ENCODE measurements around the gene ACADS. TPM values are rescaled to one million over a fixed set of nuclear protein-coding genes. Genes with fewer than 3 reads are reported as not detected.

Gene ACADS
- total RNA-seq, 1 experiment from 2014 or later: 15.9 TPM

DNA sequence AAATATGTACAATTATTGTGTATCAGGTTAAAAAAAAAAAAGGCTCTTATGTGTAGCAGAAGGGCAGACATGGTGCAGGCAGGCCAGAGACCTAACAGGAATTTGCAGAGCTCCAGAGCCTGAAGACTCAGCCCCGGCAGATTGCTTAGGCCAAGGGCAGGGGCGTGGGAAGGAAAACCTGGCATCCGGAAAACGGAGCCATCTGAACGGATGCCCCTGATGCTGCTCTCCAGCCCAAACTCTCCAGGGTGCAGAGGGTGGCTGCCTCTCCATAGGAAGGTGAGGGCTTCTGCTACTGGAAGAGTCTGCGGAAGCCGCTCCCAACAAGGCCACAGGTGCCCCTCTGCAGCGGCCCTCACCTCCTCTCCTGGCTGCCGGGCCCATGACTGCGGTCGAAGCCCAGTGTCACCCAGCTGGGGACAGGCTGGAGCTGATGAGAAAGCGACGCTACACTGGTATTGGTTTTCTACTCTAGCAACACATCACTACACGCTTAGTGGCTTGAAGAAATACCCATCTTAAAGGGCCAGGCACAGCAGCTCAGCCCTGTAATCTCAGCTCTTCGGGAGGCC, 19.4 kb downstream of the ACADS start:
- ChIA-PET CTCF (no interaction called here), POLR2A (no interaction called here)
- H3K4me3 ChIP-seq (ENCODE audit: low read depth in 2 of 2, low read length in 2 of 2): no peak overlapping the region
- H3K4me1 ChIP-seq (ENCODE audit: control insufficient read depth, insufficient read depth, low read length): no peaks in the 10 kb centered on the region
- DNase-seq (ENCODE audit: low read depth, low spot score) (no peak), ATAC-seq (no peak)
- H3K27ac ChIP-seq (ENCODE audit: low read length): no peak overlapping the region
- no peaks in the 10 kb centered on the region for H3K36me3 ChIP-seq (ENCODE audit: control insufficient read depth, insufficient read depth, low read length)
- in situ Hi-C loops (cut with HindIII; ENCODE audit: low pct_unique_long_range_greater_than_20kb, low sequenced_read_pairs): no loop called here
- no peaks in the 10 kb centered on the region for H3K27me3 ChIP-seq (ENCODE audit: control insufficient read depth, insufficient read depth, low read length)
- BruUV-seq (replicated peaks): no TSS peak
- H3K9me3 ChIP-seq (ENCODE audit: control insufficient read depth, insufficient read depth, low read depth, low read length): no peaks in the 10 kb centered on the region
- intact Hi-C loops (cut with micrococcal nuclease; ENCODE audit: unreplicated experiment): no loop called here
- no peak for TF ChIP-seq CTCF (IDR thresholded peaks at IDR 0.05)
- no peak for TF ChIP-seq TCF7L2 (IDR thresholded peaks at IDR 0.05; ENCODE audit: low read depth, low read length)
- no peak for TF ChIP-seq SIN3A (IDR thresholded peaks at IDR 0.05; ENCODE audit: borderline replicate concordance, insufficient read depth, low read depth, low read length)
- TF ChIP-seq, protein P1, sequence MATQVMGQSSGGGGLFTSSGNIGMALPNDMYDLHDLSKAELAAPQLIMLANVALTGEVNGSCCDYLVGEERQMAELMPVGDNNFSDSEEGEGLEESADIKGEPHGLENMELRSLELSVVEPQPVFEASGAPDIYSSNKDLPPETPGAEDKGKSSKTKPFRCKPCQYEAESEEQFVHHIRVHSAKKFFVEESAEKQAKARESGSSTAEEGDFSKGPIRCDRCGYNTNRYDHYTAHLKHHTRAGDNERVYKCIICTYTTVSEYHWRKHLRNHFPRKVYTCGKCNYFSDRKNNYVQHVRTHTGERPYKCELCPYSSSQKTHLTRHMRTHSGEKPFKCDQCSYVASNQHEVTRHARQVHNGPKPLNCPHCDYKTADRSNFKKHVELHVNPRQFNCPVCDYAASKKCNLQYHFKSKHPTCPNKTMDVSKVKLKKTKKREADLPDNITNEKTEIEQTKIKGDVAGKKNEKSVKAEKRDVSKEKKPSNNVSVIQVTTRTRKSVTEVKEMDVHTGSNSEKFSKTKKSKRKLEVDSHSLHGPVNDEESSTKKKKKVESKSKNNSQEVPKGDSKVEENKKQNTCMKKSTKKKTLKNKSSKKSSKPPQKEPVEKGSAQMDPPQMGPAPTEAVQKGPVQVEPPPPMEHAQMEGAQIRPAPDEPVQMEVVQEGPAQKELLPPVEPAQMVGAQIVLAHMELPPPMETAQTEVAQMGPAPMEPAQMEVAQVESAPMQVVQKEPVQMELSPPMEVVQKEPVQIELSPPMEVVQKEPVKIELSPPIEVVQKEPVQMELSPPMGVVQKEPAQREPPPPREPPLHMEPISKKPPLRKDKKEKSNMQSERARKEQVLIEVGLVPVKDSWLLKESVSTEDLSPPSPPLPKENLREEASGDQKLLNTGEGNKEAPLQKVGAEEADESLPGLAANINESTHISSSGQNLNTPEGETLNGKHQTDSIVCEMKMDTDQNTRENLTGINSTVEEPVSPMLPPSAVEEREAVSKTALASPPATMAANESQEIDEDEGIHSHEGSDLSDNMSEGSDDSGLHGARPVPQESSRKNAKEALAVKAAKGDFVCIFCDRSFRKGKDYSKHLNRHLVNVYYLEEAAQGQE (IDR thresholded peaks at IDR 0.05; ENCODE audit: insufficient read depth in 1 of 2, low read depth in 2 of 2, low read length in 1 of 2): no peak
- TF ChIP-seq POLR2AphosphoS5 (IDR thresholded peaks at IDR 0.05; ENCODE audit: low read depth, low read length): no peak

- H3K27me3 ChIP-seq (ENCODE audit: control insufficient read depth, insufficient read depth, low read length): no peaks in the 10 kb centered on the region
- no peak for ATAC-seq
- BruUV-seq (replicated peaks): no TSS peak
- intact Hi-C loops (cut with micrococcal nuclease; ENCODE audit: unreplicated experiment) (no loop called here), in situ Hi-C loops (cut with HindIII; ENCODE audit: low pct_unique_long_range_greater_than_20kb, low sequenced_read_pairs) (no loop called here)
- no peaks in the 10 kb centered on the region for H3K36me3 ChIP-seq (ENCODE audit: control insufficient read depth, insufficient read depth, low read length)
- TF ChIP-seq, protein P1 (IDR thresholded peaks at IDR 0.05; ENCODE audit: insufficient read depth in 1 of 2, low read depth in 2 of 2, low read length in 1 of 2): no peak
- TF ChIP-seq TCF7L2 (IDR thresholded peaks at IDR 0.05; ENCODE audit: low read depth, low read length) (no peak), CTCF (IDR thresholded peaks at IDR 0.05) (no peak), POLR2AphosphoS5 (IDR thresholded peaks at IDR 0.05; ENCODE audit: low read depth, low read length) (no peak), SIN3A (IDR thresholded peaks at IDR 0.05; ENCODE audit: borderline replicate concordance, insufficient read depth, low read depth, low read length) (no peak)
- no peak overlapping the region for H3K27ac ChIP-seq (ENCODE audit: low read length)
- no peak for DNase-seq (ENCODE audit: low read depth, low spot score)
- H3K4me1 ChIP-seq (ENCODE audit: control insufficient read depth, insufficient read depth, low read length): no peaks in the 10 kb centered on the region
- CTCF ChIA-PET: no interaction called here
- no peak overlapping the region for H3K4me3 ChIP-seq (ENCODE audit: low read depth in 2 of 2, low read length in 2 of 2)
- H3K9me3 ChIP-seq (ENCODE audit: control insufficient read depth, insufficient read depth, low read depth, low read length): no peaks in the 10 kb centered on the region
- POLR2A ChIA-PET: no interaction called here
Measured at GRCh38 chr12:120748242-120748641, 22.6 kb downstream of the ACADS start.
